Measurements from ENCODE around the gene SEC22C.

- TF ChIP-seq CTCF (IDR thresholded peaks at IDR 0.05) (peak; percentile 87 to 97 (median 92)), POLR2A (IDR thresholded peaks at IDR 0.05) (no peak)
Measured at GRCh38 chr3:42547401-42547945, 34.3 kb downstream of the SEC22C start.

All from prostate gland (tissue), 2 donors.